Suprapubic skin (tissue), 4 donors: Measurements from ENCODE around the gene RNASE11.

Source experiments
- CTCF ChIP-seq, 2 donors: fragments of 200-600 bp in 1 of 2; fragments of 450-650 bp in 1 of 2; sonication (generic) in 1 of 2; IDR thresholded peaks; one replicate each; pipeline ENCODE4 v1.5.1; 2016 to 2019; ENCODE audit warnings: antibody characterized with exemption in 2 of 2, mild to moderate bottlenecking in 1 of 2, moderate library complexity in 1 of 2
- POLR2A ChIP-seq, 2 donors: fragments of 450-650 bp; IDR thresholded peaks; one replicate each; pipeline ENCODE4 v1.6.1; 2017; ENCODE audit warnings: antibody characterized with exemption in 2 of 2, mild to moderate bottlenecking in 2 of 2, moderate library complexity in 2 of 2
- POLR2AphosphoS5 ChIP-seq, 3 donors: sonication (generic); formaldehyde crosslinking; IDR thresholded peaks; one replicate each; pipeline ENCODE4 v1.6.1; 2017; ENCODE audit warnings: antibody characterized with exemption in 3 of 3

GRCh38 chr14:20630340-20631022 lies 42.7 kb upstream of the RNASE11 start:
- TF ChIP-seq CTCF (IDR thresholded peaks at IDR 0.05) (no peak), POLR2AphosphoS5 (IDR thresholded peaks at IDR 0.05) (no peak), POLR2A (IDR thresholded peaks at IDR 0.05) (no peak)
